Panc1 (cell line): Measurements from ENCODE around the gene RAB6B. TPM values are rescaled to one million over a fixed set of nuclear protein-coding genes. Genes with fewer than 3 reads are reported as not detected.

Experiments
- ATAC-seq: fragments of 200-7000 bp; cut with Tn5 transposase; 2 replicates; pipeline ENCODE4 v1.9.1; 2020; ENCODE audit warnings: mild to moderate bottlenecking, moderate library complexity
- BruUV-seq: library from RNA; stranded (reverse); fragments of 400-500 nt; replicated peaks from 2 replicates; lab custom pipeline; 2021; lab: Mats Ljungman, UMichigan
- CTCF ChIA-PET: fragments of 300-600 bp; sonication (Branson Sonifier 250); formaldehyde crosslinking; loops from one replicate; lab custom pipeline; 2022; ENCODE audit warnings: antibody characterized with exemption; lab: Charles Lee
- POLR2A ChIA-PET: fragments of 300-600 bp; sonication (Branson Sonifier 250); formaldehyde crosslinking; loops from one replicate; lab custom pipeline; 2022; ENCODE audit warnings: antibody characterized with exemption; lab: Charles Lee
- DNase-seq: peaks from one replicate; pipeline ENCODE4 v3.0.0-alpha.2; 2010; ENCODE audit warnings: low read depth, low spot score
- H3K27ac ChIP-seq: 2 replicates; pipeline ENCODE4 v1.5.1; 2011; ENCODE audit warnings: mild to moderate bottlenecking, low read length, inconsistent platforms
- H3K27me3 ChIP-seq: fragments of 200-500 bp; sonication (Bioruptor generic); 2 replicates; pipeline ENCODE4 v1.6.0; 2014; ENCODE audit warnings: low read length, inconsistent platforms; ENCODE audit not compliant: control insufficient read depth, insufficient read depth
- H3K36me3 ChIP-seq: fragments of 200-500 bp; sonication (Bioruptor generic); 2 replicates; pipeline ENCODE4 v1.5.1; 2014; ENCODE audit warnings: inconsistent platforms, mild to moderate bottlenecking, low read length, moderate library complexity; ENCODE audit not compliant: control insufficient read depth, insufficient read depth
- H3K4me1 ChIP-seq: 2 replicates; pipeline ENCODE4 v1.5.1; 2011; ENCODE audit warnings: inconsistent platforms, mild to moderate bottlenecking, low read length, moderate library complexity; ENCODE audit not compliant: control insufficient read depth, insufficient read depth
- H3K4me3 ChIP-seq, 2 experiments: 2 replicates each; pipeline ENCODE4 v1.5.1; 2011 to 2012; ENCODE audit warnings: low read depth in 2 of 2, low read length in 2 of 2, mild to moderate bottlenecking in 2 of 2, inconsistent platforms in 1 of 2, moderate library complexity in 1 of 2
- H3K9me3 ChIP-seq: fragments of 200-500 bp; sonication (Bioruptor generic); 2 replicates; pipeline ENCODE4 v1.5.1; 2014; ENCODE audit warnings: low read depth, mild to moderate bottlenecking, inconsistent platforms, low read length, moderate library complexity; ENCODE audit not compliant: control insufficient read depth, insufficient read depth
- POLR2AphosphoS5 ChIP-seq: IDR thresholded peaks from 2 replicates; pipeline ENCODE4 v1.6.1; 2012; ENCODE audit warnings: mild to moderate bottlenecking, low read depth, low read length, moderate library complexity
- SIN3A ChIP-seq: IDR thresholded peaks from 2 replicates; pipeline ENCODE4 v1.6.1; 2012; ENCODE audit warnings: low read depth, mild to moderate bottlenecking, low read length, moderate library complexity, borderline replicate concordance; ENCODE audit not compliant: insufficient read depth
- TCF7L2 ChIP-seq: IDR thresholded peaks from 2 replicates; pipeline ENCODE4 v1.6.1; 2011; ENCODE audit warnings: mild to moderate bottlenecking, low read depth, low read length, inconsistent platforms
- in situ Hi-C: cut with HindIII; loops from 2 replicates; pipeline ENCODE4 v1.10.0; 2016; ENCODE audit warnings: low sequenced_read_pairs, low pct_unique_long_range_greater_than_20kb
- intact Hi-C: fragments of 100-400 bp; cut with micrococcal nuclease; formaldehyde crosslinking; loops from one replicate; pipeline ENCODE4 v1.10.0; 2022; ENCODE audit not compliant: unreplicated experiment
- total RNA-seq: library from RNA; stranded (reverse); gene quantifications from one replicate; pipeline ENCODE4 v1.2.1, GENCODE V29; 2021; ENCODE audit not compliant: unreplicated experiment
- TF ChIP-seq, protein P1 (sequence below), 2 experiments: IDR thresholded peaks; 2 replicates each; pipeline ENCODE4 v1.6.1; 2011 to 2012; ENCODE audit warnings: low read depth in 2 of 2, control low read depth in 1 of 2, low read length in 1 of 2, mild to moderate bottlenecking in 1 of 2, moderate library complexity in 1 of 2; ENCODE audit not compliant: insufficient read depth in 1 of 2
- TF ChIP-seq, protein P2 (sequence below): fragments of 450-650 bp; IDR thresholded peaks from 2 replicates; pipeline ENCODE4 v1.5.1; 2017; ENCODE audit warnings: mild to moderate bottlenecking

The RAB6B gene
- total RNA-seq, 1 experiment from 2014 or later = 49.2 TPM

DNA sequence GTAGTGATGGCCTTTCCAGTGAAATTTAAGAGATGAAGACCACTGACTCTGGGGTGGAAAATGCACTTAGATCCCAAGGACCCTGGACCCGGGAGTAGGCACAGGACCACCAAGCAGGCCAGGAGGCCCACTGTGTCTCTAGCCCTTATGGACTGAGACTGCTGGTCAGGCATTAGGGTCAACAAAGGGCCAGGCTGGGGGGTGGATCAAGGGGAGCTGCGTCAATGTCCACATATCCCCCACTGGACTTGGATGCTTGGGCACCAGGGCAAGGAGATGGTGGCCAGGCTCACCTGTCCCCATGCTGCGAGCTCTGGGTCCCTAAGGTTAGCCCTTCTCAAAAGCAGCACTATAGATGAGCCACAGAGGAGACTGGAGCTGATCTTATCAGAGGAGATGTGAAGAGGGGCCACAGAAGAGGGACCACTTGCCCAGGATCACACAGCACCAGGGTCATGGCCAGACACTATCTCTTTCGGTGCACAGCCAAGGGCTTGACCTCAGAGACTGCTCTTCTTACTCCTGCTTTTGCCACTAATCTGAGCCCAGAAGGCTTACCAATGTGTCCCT, 14.7 kb downstream of the RAB6B start:
- CTCF ChIA-PET = no interaction called here
- POLR2A ChIA-PET = no interaction called here
- H3K9me3 ChIP-seq = no peaks in the 10 kb centered on the region
- ATAC-seq (no peak), DNase-seq (no peak)
- no peaks in the 10 kb centered on the region for H3K4me1 ChIP-seq
- H3K27me3 ChIP-seq = no peaks in the 10 kb centered on the region
- in situ Hi-C loops (no loop called here), intact Hi-C loops (no loop called here)
- no peak overlapping the region for H3K4me3 ChIP-seq
- no peaks in the 10 kb centered on the region for H3K36me3 ChIP-seq
- BruUV-seq = no TSS peak
- TF ChIP-seq TCF7L2 = no peak
- TF ChIP-seq, protein P1, sequence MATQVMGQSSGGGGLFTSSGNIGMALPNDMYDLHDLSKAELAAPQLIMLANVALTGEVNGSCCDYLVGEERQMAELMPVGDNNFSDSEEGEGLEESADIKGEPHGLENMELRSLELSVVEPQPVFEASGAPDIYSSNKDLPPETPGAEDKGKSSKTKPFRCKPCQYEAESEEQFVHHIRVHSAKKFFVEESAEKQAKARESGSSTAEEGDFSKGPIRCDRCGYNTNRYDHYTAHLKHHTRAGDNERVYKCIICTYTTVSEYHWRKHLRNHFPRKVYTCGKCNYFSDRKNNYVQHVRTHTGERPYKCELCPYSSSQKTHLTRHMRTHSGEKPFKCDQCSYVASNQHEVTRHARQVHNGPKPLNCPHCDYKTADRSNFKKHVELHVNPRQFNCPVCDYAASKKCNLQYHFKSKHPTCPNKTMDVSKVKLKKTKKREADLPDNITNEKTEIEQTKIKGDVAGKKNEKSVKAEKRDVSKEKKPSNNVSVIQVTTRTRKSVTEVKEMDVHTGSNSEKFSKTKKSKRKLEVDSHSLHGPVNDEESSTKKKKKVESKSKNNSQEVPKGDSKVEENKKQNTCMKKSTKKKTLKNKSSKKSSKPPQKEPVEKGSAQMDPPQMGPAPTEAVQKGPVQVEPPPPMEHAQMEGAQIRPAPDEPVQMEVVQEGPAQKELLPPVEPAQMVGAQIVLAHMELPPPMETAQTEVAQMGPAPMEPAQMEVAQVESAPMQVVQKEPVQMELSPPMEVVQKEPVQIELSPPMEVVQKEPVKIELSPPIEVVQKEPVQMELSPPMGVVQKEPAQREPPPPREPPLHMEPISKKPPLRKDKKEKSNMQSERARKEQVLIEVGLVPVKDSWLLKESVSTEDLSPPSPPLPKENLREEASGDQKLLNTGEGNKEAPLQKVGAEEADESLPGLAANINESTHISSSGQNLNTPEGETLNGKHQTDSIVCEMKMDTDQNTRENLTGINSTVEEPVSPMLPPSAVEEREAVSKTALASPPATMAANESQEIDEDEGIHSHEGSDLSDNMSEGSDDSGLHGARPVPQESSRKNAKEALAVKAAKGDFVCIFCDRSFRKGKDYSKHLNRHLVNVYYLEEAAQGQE (IDR thresholded peaks at IDR 0.05; ENCODE audit: insufficient read depth in 1 of 2, low read depth in 2 of 2, low read length in 1 of 2) = no peak
- no peak for TF ChIP-seq POLR2AphosphoS5
- no peak for TF ChIP-seq SIN3A
- TF ChIP-seq, protein P2, sequence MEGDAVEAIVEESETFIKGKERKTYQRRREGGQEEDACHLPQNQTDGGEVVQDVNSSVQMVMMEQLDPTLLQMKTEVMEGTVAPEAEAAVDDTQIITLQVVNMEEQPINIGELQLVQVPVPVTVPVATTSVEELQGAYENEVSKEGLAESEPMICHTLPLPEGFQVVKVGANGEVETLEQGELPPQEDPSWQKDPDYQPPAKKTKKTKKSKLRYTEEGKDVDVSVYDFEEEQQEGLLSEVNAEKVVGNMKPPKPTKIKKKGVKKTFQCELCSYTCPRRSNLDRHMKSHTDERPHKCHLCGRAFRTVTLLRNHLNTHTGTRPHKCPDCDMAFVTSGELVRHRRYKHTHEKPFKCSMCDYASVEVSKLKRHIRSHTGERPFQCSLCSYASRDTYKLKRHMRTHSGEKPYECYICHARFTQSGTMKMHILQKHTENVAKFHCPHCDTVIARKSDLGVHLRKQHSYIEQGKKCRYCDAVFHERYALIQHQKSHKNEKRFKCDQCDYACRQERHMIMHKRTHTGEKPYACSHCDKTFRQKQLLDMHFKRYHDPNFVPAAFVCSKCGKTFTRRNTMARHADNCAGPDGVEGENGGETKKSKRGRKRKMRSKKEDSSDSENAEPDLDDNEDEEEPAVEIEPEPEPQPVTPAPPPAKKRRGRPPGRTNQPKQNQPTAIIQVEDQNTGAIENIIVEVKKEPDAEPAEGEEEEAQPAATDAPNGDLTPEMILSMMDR = no peak
- no peak overlapping the region for H3K27ac ChIP-seq

DNA sequence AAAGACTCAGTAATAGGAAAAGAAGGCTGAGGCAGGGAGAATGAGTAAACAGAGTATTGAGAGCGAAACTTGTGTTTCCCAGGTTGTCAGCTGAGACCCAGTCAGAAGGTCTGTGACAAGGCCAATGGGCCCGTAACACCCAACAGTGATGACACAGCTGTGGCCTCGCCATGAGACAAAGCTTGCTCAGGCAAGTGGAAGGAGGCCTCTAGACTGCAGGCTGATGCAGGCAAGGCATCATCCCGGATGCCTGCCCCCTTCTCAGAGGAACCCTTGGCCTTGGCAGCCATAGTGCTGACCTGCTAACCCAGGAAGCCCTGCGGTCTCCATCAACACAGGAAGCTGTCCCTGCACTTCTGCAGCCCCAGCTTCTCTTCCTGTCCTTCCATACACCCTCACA, 15.4 kb downstream of the RAB6B start:
- no peaks in the 10 kb centered on the region for H3K9me3 ChIP-seq
- POLR2A ChIA-PET = no interaction called here
- intact Hi-C loops (no loop called here), in situ Hi-C loops (no loop called here)
- CTCF ChIA-PET = no interaction called here
- H3K4me3 ChIP-seq = no peak overlapping the region
- DNase-seq (no peak), ATAC-seq (no peak)
- H3K27ac ChIP-seq = no peak overlapping the region
- no peaks in the 10 kb centered on the region for H3K36me3 ChIP-seq
- BruUV-seq = no TSS peak
- TF ChIP-seq, protein P2 = no peak
- TF ChIP-seq TCF7L2 = no peak
- no peaks in the 10 kb centered on the region for H3K4me1 ChIP-seq
- H3K27me3 ChIP-seq = no peaks in the 10 kb centered on the region
